ENCODE data around the gene NTMT1. TPM values are rescaled to one million over a fixed set of nuclear protein-coding genes. Genes with fewer than 3 reads are reported as not detected.

Gene NTMT1
- total RNA-seq, 1 donor from 2014 or later = 45.7 TPM

GRCh38 chr9:129637673-129638439, 11.9 kb downstream of the NTMT1 start:
- Mint-ChIP-seq H3K27ac (ENCODE audit: unreplicated experiment) (no peak overlapping the region), H3K27me3 (ENCODE audit: unreplicated experiment) (no peaks in the 10 kb centered on the region), H3K4me3 (ENCODE audit: unreplicated experiment) (peak overlapping the region; percentile 4), H3K9me3 (ENCODE audit: unreplicated experiment) (no peaks in the 10 kb centered on the region), H3K4me1 (ENCODE audit: unreplicated experiment) (peaks cover 21% of the 10 kb centered on the region), H3K36me3 (ENCODE audit: unreplicated experiment) (peaks cover 22% of the 10 kb centered on the region)
- DNase-seq (ENCODE audit: extremely low spot score, unreplicated experiment) = no peak
- TF ChIP-seq CTCF (IDR thresholded peaks at IDR 0.05) = no peak

- Mint-ChIP-seq H3K27me3 (ENCODE audit: unreplicated experiment) (no peaks in the 10 kb centered on the region), H3K4me1 (ENCODE audit: unreplicated experiment) (peaks cover 21% of the 10 kb centered on the region), H3K4me3 (ENCODE audit: unreplicated experiment) (no peak overlapping the region), H3K36me3 (ENCODE audit: unreplicated experiment) (peaks cover 20% of the 10 kb centered on the region), H3K27ac (ENCODE audit: unreplicated experiment) (no peak overlapping the region), H3K9me3 (ENCODE audit: unreplicated experiment) (no peaks in the 10 kb centered on the region)
- no peak for DNase-seq (ENCODE audit: extremely low spot score, unreplicated experiment)
- no peak for TF ChIP-seq CTCF (IDR thresholded peaks at IDR 0.05)
These were observed 13.2 kb downstream of the NTMT1 start for GRCh38 chr9:129639034-129639630.

DNA sequence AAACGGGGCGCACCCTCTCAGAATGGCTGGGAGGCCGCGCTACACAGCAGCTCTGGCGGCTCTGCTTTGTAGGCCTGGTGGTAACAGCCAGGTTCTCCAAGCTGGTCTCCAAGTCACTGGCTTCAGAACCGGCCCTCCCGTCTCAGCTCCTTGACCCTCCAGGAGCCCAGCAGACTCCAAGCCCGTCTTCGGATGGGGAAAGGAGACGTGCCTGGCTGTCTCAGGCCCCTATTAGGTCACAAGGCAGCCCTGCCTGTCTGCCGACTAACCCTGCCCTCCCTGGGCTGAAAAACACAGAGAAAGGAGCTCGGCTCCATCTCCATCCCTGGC, 13.8 kb downstream of the NTMT1 start:
- Mint-ChIP-seq H3K9me3 (ENCODE audit: unreplicated experiment) (no peaks in the 10 kb centered on the region), H3K27ac (ENCODE audit: unreplicated experiment) (peak overlapping the region; percentile 47), H3K36me3 (ENCODE audit: unreplicated experiment) (peaks cover 19% of the 10 kb centered on the region), H3K4me1 (ENCODE audit: unreplicated experiment) (peaks cover 21% of the 10 kb centered on the region), H3K4me3 (ENCODE audit: unreplicated experiment) (peak overlapping the region; percentile 82), H3K27me3 (ENCODE audit: unreplicated experiment) (no peaks in the 10 kb centered on the region)
- no peak for DNase-seq (ENCODE audit: extremely low spot score, unreplicated experiment)
- no peak for TF ChIP-seq CTCF (IDR thresholded peaks at IDR 0.05)

DNA sequence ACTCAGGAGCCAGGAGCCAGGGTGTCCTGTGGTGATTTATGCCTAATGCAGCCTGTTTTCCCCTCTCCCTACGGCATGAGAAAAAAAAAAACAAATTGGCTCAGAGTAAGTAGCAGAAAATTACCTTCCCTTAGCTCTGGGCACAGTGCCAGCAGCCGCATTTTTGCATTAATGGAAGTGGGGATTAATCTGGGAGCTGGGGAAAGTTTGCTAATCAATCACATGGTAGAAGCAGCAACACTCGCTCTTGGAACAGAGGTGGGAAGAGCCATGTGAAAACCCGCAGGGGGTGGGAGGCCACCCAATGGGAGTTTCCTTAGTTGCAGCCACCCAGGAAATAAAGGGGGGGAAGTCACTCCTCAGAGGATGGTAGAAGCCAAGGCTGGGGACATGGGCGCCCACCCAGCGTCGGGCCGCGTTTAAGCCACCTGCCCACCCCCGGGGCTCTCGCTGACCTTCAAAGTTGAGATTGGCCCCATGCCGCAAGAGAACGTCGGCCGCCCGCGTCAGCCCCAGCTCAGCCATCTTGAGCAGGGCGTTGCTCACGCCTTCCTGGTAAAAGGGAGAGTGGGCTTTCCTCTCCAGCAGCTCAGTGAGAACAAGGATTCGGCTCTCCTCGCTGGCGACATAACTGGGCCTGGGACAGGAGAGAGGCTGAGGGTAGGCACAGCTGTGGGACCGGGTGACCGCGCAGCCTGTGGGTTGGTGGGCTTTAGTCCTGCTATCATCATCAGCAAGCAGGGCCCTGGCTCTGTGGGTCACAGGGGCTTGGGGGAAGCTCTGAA, 14.3 kb downstream of the NTMT1 start:
- Mint-ChIP-seq H3K27ac (ENCODE audit: unreplicated experiment) (peak overlapping the region; percentile 47), H3K27me3 (ENCODE audit: unreplicated experiment) (no peaks in the 10 kb centered on the region), H3K36me3 (ENCODE audit: unreplicated experiment) (peaks cover 13% of the 10 kb centered on the region), H3K4me3 (ENCODE audit: unreplicated experiment) (peak overlapping the region; percentile 82), H3K4me1 (ENCODE audit: unreplicated experiment) (peaks cover 21% of the 10 kb centered on the region), H3K9me3 (ENCODE audit: unreplicated experiment) (no peaks in the 10 kb centered on the region)
- no peak for TF ChIP-seq CTCF (IDR thresholded peaks at IDR 0.05)
- DNase-seq (ENCODE audit: extremely low spot score, unreplicated experiment) = no peak
